Activated T-cell treated with anti-CD3 and anti-CD28 coated beads, Interleukin-2, amount 50 U/mL, for 24 hours (primary cell): Measurements from ENCODE around the gene CPSF4.
A peak's percentile ranks its signal among the peaks of the same experiment; 100 is the strongest.
"Not testable (repeated sequence)": the region's sequence is repeated elsewhere in the genome, so short reads cannot be mapped to it uniquely, and the experiment has no call there.

Experiments
- DNase-seq: peaks from one replicate; pipeline ENCODE4 v3.0.0-alpha.2; 2020
- H3K27ac Mint-ChIP-seq: 2 replicates; pipeline ENCODE4 v1.8.0; 2020; ENCODE audit warnings: mild to moderate bottlenecking, mixed read lengths
- H3K27me3 Mint-ChIP-seq: 2 replicates; pipeline ENCODE4 v1.8.0; 2020; ENCODE audit warnings: mixed read lengths
- H3K36me3 Mint-ChIP-seq: 2 replicates; pipeline ENCODE4 v1.8.0; 2020; ENCODE audit warnings: low read depth, mixed read lengths
- H3K4me1 Mint-ChIP-seq: 2 replicates; pipeline ENCODE4 v1.8.0; 2020; ENCODE audit warnings: low read depth, mixed read lengths
- H3K4me3 Mint-ChIP-seq: 2 replicates; pipeline ENCODE4 v1.8.0; 2020; ENCODE audit warnings: mild to moderate bottlenecking, moderate library complexity, mixed read lengths
- H3K9me3 Mint-ChIP-seq: 2 replicates; pipeline ENCODE4 v1.8.0; 2020; ENCODE audit warnings: mixed read lengths

The CPSF4 gene

DNA sequence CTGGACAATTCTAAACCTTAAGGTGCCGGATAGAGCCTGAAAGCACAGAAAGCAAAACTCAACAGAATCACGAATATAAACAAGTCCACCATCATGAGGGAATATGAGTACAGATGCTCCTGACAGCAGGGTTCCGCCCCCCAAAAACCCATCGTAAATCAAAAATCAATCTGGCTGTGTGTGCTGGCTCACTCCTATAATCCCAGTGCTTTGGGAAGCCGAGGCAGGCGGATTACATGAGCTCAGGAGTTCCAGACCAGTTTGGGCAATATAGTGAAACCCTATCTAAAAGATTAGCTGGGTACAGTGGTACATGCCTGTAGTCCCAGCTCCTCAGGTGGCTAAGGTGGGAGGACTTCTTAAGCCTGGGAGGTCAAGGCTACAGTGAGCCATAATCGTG, 17.8 kb upstream of the CPSF4 start:
- no peak overlapping the region for H3K27ac Mint-ChIP-seq
- peaks cover 3% of the 10 kb centered on the region for H3K4me1 Mint-ChIP-seq
- no peaks in the 10 kb centered on the region for H3K9me3 Mint-ChIP-seq
- no peak overlapping the region for H3K4me3 Mint-ChIP-seq
- H3K36me3 Mint-ChIP-seq, result peaks cover 91% of the 10 kb centered on the region
- DNase-seq, result no peak
- H3K27me3 Mint-ChIP-seq, result no peaks in the 10 kb centered on the region

DNA sequence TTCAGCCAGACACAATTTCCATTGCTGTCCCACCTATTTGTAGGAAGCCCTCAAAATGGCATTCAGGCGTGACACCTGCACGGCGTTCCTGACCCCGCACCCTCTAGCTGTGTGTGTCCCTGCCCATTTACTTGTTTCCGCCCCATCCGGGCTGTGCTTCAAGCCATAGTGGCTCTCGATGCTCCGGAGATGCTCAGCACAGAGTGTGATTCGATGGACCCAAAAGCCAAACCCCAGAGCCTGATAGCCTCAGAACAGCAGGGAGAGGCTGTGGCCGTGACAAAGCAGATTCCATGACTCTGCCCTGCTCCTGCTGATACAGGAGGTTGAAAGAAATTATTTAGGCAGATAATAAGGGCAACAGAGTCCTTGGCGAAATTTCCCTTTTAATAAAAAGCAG, 16.6 kb upstream of the CPSF4 start:
- Mint-ChIP-seq H3K36me3 (peaks cover 82% of the 10 kb centered on the region), H3K4me3 (no peak overlapping the region), H3K4me1 (no peaks in the 10 kb centered on the region), H3K27me3 (no peaks in the 10 kb centered on the region), H3K27ac (peak overlapping the region; percentile 49), H3K9me3 (no peaks in the 10 kb centered on the region)
- no peak for DNase-seq

DNA sequence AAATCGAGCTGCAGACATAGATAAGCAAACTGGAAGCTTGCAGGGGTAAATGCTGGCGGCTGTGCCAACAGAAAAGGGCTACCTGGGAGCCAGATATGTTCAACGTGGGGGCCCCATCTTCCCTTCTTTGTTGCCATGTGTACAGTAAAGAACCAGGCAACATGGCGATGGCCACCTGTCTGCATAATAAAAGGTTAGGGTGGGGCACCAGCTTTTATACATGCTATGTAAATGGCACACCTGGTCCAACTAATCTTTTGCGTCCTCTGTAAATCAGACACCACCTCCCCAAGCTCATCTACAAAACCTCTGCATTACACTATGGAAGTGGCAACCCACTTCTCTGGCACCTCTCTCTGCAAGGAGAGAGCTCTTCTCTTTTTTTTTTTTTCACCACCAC, 16.1 kb upstream of the CPSF4 start:
- Mint-ChIP-seq H3K36me3 (peaks cover 78% of the 10 kb centered on the region), H3K9me3 (no peaks in the 10 kb centered on the region), H3K4me3 (no peak overlapping the region), H3K27ac (no peak overlapping the region), H3K27me3 (no peaks in the 10 kb centered on the region), H3K4me1 (no peaks in the 10 kb centered on the region)
- DNase-seq, result no peak

DNA sequence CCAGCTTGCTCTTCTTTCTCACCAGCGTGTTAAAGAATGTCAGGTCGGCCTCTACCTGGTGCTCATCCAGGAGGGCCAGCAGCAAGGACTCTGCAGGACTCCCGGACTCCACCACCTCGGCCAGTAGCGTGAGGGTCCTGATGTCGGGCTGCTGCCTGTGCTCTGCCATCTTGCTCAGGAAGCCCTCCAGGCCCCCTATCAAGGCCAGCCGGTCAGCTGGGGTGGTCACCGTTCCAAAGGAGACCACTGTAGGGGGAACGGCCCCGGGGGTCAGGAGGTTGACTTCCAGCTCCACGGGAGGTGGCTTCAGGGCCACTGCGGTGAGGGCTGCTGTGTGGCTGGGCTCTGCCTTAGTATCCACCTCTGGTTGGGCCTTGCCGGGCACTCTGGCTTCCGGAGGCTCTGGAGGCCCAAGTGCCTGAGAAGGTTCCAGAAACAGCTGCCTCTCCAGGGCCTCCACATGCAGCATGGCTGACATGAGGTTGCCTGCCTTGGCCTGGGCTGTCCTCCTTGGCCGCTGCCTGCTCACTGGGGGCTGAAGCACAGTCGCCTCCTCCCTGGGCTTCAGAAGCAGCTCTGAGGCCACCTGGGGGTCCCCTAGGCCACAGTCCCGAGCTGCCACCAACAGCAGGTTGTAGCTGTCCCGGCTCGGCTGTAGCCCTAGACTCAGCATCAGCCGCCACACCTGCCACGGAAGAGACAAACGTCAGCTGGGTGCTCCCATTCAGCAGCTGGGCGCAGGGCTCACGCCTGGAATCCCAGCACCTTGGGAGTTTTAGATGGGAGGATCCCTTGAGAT, 13.6 kb upstream of the CPSF4 start:
- H3K27ac Mint-ChIP-seq, result no peak overlapping the region
- no peaks in the 10 kb centered on the region for H3K27me3 Mint-ChIP-seq
- H3K4me1 Mint-ChIP-seq, result peaks cover 2% of the 10 kb centered on the region
- no peak overlapping the region for H3K4me3 Mint-ChIP-seq
- DNase-seq, result no peak
- peaks cover 73% of the 10 kb centered on the region for H3K36me3 Mint-ChIP-seq
- H3K9me3 Mint-ChIP-seq, result no peaks in the 10 kb centered on the region

DNA sequence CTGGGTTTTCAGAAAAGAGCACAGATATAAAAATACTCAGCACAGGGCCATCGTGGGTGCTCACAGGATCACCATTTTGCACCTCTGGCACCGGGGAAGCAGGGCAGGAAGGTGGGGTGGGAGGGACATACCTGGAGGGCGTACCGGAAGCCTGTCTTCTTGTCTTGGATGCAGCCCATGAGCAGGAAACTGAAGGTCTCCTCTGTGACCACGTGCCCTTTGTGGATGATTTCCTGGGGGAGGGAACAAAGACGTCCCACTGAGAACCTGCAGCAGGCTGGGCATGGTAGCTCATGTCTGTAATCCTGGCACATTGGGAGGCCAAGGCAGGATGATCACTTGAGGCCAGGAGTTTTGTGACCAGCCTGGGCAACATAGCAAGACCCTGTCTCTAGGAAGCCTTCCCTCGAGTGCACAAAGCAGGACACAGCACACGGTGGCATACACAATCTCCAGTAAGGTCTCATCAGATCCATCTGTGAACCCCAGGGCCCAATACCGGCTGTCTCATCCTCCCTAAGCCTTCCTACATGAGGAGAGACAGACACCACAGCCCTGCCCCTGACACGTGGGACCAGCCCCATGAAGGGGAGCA, 9.7 kb upstream of the CPSF4 start:
- Mint-ChIP-seq H3K4me1 (peaks cover 2% of the 10 kb centered on the region), H3K9me3 (no peaks in the 10 kb centered on the region), H3K27me3 (no peaks in the 10 kb centered on the region), H3K27ac (peak overlapping the region; percentile 44), H3K4me3 (no peak overlapping the region), H3K36me3 (peaks cover 73% of the 10 kb centered on the region)
- DNase-seq, result no peak

DNA sequence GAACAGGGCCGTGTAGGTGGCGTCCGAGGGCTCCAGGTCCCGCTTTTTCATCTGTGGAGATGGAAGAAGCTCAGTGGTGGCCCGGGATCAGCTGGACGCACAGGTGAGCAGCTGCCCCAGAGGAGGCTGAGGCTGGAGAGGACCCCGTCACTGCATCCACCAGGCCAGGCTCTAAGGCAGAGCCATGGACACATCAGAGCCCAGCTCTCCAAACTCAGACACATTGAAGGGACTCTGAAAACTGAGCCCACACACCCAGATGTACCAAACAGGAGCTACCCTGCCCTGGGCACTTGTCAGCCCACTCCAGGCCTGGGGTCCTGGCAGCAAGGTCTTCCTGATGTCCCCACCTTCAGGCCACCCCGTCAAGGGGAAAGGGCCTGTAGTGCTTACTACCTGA, 9.0 kb upstream of the CPSF4 start:
- no peaks in the 10 kb centered on the region for H3K9me3 Mint-ChIP-seq
- H3K4me3 Mint-ChIP-seq, result no peak overlapping the region
- H3K4me1 Mint-ChIP-seq, result peaks cover 2% of the 10 kb centered on the region
- no peak for DNase-seq
- H3K36me3 Mint-ChIP-seq, result peaks cover 73% of the 10 kb centered on the region
- H3K27ac Mint-ChIP-seq, result peak overlapping the region; percentile 59
- no peaks in the 10 kb centered on the region for H3K27me3 Mint-ChIP-seq

DNA sequence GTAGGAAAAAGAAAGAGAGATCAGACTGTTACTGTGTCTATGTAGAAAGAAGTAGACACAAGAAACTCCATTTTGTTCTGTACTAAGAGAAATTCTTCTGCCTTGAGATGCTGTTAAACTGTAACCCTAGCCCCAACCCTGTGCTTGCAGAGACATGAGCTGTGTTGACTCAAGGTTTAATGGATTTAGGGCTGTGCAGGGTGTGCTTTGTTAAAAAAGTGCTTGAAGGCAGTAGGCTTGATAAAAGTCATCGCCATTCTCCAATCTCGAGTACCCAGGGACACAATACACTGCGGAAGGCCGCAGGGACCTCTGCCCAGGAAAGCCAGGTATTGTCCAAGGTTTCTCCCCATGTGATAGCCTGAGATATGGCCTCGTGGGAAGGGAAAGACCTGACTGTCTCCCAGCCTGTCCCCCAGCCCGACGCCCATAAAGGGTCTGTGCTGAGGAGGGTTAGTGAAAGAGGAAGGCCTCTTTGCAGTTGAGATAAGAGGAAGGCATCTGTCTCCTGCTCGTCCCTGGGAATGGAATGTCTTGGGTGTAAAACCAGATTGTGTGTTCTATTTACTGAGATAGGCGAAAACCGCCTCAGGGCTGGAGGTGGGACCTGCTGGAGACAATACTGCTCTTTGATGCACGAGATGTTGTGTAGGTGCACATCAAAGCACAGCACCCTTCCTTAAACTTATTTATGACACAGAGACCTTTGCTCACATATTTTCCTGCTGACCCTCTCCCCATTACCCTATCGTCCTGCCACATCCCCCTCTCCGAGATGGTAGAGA, 6.8 kb upstream of the CPSF4 start:
- H3K9me3 Mint-ChIP-seq, H3K4me3 Mint-ChIP-seq, H3K27me3 Mint-ChIP-seq, H3K27ac Mint-ChIP-seq, DNase-seq: not testable (repeated sequence)
- Mint-ChIP-seq H3K36me3 (peaks cover 78% of the 10 kb centered on the region), H3K4me1 (peaks cover 14% of the 10 kb centered on the region)

DNA sequence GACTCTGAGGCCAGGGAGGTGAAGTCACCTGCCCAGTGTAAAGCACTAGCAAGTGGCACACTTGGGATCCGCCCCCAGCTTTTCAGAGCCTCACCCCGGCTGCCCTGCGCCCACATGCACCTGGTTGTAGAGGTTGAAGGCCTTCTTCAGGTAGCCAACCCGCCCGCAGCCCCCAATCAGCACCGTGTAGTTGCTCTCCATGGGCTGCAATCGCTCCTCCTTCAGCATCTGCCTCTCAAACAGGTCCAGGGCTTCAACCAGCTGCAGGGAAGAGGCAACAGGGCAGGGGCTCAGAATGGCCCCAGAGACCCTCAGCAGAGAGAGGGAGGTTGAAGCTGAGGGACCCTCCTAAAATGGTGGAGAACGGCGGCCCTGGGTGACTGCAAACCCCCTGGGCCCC, 5.6 kb upstream of the CPSF4 start:
- Mint-ChIP-seq H3K27me3 (no peaks in the 10 kb centered on the region), H3K27ac (peak overlapping the region; percentile 19), H3K9me3 (no peaks in the 10 kb centered on the region), H3K36me3 (peaks cover 73% of the 10 kb centered on the region), H3K4me3 (no peak overlapping the region), H3K4me1 (peaks cover 24% of the 10 kb centered on the region)
- DNase-seq, result no peak

DNA sequence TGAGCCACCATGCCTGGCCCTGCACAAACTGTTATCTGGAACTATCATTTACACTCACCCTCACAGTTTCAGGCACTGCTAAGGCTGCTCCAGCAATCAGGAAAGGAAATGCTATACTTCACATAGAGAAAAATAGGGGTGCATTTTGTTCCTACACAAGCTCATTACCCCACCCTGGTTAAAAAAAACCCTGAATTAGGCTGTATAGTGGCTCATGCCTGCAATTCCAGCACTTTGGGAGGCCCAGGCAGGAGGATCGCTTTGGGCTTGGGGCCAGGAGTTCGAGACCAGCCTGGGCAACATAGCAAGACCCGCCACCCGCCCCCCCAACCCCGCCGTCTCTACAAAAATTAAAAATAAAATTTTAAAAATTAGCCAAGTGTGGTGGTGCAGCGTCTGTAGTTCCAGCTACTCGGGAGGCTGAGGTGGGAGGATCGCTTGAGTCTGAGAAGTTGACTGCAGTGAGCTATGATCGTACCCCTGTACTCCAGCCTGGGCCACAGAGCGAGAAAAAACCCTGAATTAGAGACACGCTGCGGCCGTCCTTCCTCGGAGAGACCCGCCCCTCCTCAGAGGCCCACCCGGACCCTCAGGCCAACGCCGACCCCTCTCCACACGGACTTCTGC, 684 bp upstream of the CPSF4 start:
- H3K27ac Mint-ChIP-seq, result peak overlapping the region; percentile 99
- no peaks in the 10 kb centered on the region for H3K27me3 Mint-ChIP-seq
- peaks cover 48% of the 10 kb centered on the region for H3K4me1 Mint-ChIP-seq
- H3K4me3 Mint-ChIP-seq, result peak overlapping the region; percentile 100
- H3K36me3 Mint-ChIP-seq, result peaks cover 76% of the 10 kb centered on the region
- no peak for DNase-seq
- H3K9me3 Mint-ChIP-seq, result no peaks in the 10 kb centered on the region

DNA sequence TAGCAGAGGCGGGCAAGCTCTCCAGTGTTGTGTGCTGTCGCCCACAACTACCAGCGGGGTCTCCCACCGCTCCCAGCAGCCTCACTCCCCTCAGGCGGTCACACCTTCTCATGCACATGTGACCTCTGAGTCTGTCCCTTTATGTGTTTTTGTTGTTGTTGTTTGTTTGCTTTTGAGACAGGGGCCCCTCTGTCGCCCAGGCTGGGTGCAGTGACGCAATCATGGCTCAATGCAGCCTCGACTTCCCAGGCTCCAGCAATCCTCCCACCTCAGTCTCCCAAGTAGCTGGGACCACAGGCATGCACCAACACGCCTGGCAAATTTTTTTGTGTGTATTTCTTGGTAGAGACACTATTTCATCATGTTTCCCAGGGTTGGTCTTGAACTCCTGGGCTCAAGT, 1.5 kb downstream of the CPSF4 start:
- no peaks in the 10 kb centered on the region for H3K27me3 Mint-ChIP-seq
- H3K9me3 Mint-ChIP-seq, result no peaks in the 10 kb centered on the region
- peak overlapping the region; percentile 100 for H3K4me3 Mint-ChIP-seq
- peaks cover 48% of the 10 kb centered on the region for H3K4me1 Mint-ChIP-seq
- H3K36me3 Mint-ChIP-seq, result peaks cover 76% of the 10 kb centered on the region
- H3K27ac Mint-ChIP-seq, result peak overlapping the region; percentile 99
- DNase-seq, result no peak

DNA sequence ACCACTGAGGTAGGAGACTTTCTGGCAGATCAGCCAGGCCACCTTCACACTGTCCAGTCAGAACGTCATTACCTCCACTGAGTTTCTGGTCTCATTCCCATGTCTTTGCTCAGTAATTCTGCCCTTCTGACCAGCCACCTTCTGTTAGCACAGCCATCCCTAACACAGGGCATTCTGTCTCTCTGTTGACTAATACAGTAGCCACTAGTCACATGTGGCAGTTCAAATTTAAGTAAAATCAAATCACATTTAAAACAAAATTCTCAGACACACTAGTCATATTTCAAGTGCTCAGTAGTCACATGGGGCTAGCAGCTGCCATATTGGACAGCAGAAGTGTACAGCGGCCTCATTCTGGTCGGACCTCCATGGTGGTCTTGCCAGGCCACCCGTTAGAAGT, 7.4 kb downstream of the CPSF4 start:
- Mint-ChIP-seq H3K4me1 (peaks cover 11% of the 10 kb centered on the region), H3K4me3 (no peak overlapping the region), H3K9me3 (no peaks in the 10 kb centered on the region), H3K27ac (no peak overlapping the region), H3K27me3 (no peaks in the 10 kb centered on the region), H3K36me3 (peaks cover 94% of the 10 kb centered on the region)
- no peak for DNase-seq

DNA sequence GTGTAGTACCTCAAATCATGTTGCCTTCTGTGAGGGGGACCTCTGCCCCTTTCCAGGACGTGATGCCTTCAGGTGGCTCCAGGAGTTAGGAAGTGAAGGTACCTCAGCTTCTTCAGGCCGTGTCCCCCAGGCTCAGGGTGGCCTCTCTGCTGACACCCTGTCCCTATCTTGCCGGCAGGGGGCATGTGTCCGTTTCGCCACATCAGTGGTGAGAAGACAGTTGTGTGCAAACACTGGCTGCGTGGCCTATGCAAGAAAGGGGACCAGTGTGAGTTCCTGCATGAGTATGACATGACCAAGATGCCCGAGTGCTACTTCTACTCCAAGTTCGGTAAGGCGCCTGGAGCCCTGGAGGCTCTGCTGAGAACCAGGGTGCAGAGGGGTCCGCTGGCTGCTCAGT, 9.2 kb downstream of the CPSF4 start:
- H3K27ac Mint-ChIP-seq, result no peak overlapping the region
- no peak overlapping the region for H3K4me3 Mint-ChIP-seq
- no peaks in the 10 kb centered on the region for H3K27me3 Mint-ChIP-seq
- H3K36me3 Mint-ChIP-seq, result peaks cover 97% of the 10 kb centered on the region
- no peaks in the 10 kb centered on the region for H3K9me3 Mint-ChIP-seq
- H3K4me1 Mint-ChIP-seq, result peaks cover 5% of the 10 kb centered on the region
- no peak for DNase-seq

DNA sequence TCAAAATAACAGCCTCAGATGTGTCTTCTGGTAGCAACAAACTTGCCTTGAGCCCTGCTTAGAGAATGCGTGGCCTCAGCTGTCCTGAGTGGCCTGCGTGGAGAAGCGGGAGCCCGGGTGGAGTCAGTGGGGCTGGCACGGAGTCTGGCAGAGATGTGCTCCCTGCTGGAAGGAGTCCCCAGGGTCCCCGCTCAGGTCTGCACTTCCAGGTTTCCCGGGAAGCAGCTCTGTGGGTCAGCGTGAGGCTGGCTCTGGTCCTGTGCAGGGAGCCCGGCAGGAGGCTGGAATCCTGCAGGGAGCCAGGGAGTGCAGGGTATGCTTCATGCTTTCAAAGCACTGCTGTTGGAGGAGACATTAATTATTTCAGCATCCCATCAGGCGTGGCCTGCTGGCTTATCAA, 10.1 kb downstream of the CPSF4 start:
- Mint-ChIP-seq H3K4me1 (no peaks in the 10 kb centered on the region), H3K27me3 (no peaks in the 10 kb centered on the region), H3K36me3 (peaks cover 97% of the 10 kb centered on the region), H3K27ac (no peak overlapping the region), H3K4me3 (no peak overlapping the region), H3K9me3 (no peaks in the 10 kb centered on the region)
- DNase-seq, result no peak

DNA sequence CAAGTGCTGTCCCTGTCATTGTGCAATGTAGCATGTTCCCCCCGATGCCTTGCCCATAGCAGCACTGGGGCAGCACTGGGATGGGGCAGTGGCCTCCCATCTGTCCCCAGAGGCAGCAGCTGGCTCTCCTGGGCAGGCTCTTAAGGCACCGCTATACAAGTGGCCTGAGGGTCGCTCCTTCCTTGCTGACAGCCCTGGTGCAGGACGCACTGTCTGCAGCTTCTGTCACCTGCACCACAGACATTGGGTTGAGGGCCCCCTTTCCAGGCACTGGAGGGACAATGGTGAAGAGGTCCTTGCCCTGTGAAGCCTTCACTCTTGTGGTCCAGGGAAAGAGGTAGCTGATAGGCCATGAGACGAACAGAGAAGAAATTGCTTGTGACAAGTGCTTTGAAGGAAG, 10.6 kb downstream of the CPSF4 start:
- Mint-ChIP-seq H3K36me3 (peaks cover 97% of the 10 kb centered on the region), H3K27ac (no peak overlapping the region), H3K4me1 (no peaks in the 10 kb centered on the region), H3K9me3 (no peaks in the 10 kb centered on the region), H3K4me3 (no peak overlapping the region), H3K27me3 (no peaks in the 10 kb centered on the region)
- DNase-seq, result no peak
